Measurements from ENCODE around the gene TESK2. TPM values are rescaled to one million over a fixed set of nuclear protein-coding genes. Genes with fewer than 3 reads are reported as not detected.

Gene TESK2
- total RNA-seq, 4 donors from 2014 or later = 1.4 to 4.3 (median 3.7) TPM

GRCh38 chr1:45334308-45335245 is 156.4 kb downstream of the TESK2 start:
- ATAC-seq (ENCODE audit: low FRiP score) (no peak), DNase-seq (ENCODE audit: low spot score) (no peak)
- no peak for TF ChIP-seq CTCF (IDR thresholded peaks at IDR 0.05)

- TF ChIP-seq CTCF (IDR thresholded peaks at IDR 0.05) = no peak
- ATAC-seq (ENCODE audit: low FRiP score) (no peak), DNase-seq (ENCODE audit: low spot score) (no peak)
Observed at GRCh38 chr1:45332346-45332720, 158.6 kb downstream of the TESK2 start.

- no peak for ATAC-seq (ENCODE audit: low FRiP score)
- no peak for TF ChIP-seq CTCF (IDR thresholded peaks at IDR 0.05)
- no peak for DNase-seq (ENCODE audit: low spot score)
Observed at GRCh38 chr1:45331436-45332345, 159.3 kb downstream of the TESK2 start.

GRCh38 chr1:45329445-45329844 is 161.5 kb downstream of the TESK2 start:
- no peak for DNase-seq (ENCODE audit: low spot score)
- ATAC-seq (ENCODE audit: low FRiP score) = no peak
- TF ChIP-seq CTCF (IDR thresholded peaks at IDR 0.05) = no peak

GRCh38 chr1:45328680-45329079 is 162.3 kb downstream of the TESK2 start:
- TF ChIP-seq CTCF (IDR thresholded peaks at IDR 0.05) = no peak
- no peak for ATAC-seq (ENCODE audit: low FRiP score)
- DNase-seq (ENCODE audit: low spot score) = no peak

GRCh38 chr1:45327644-45328515 is 163.1 kb downstream of the TESK2 start:
- DNase-seq (ENCODE audit: low spot score) (no peak), ATAC-seq (ENCODE audit: low FRiP score) (no peak)
- no peak for TF ChIP-seq CTCF (IDR thresholded peaks at IDR 0.05)
